HEK293T (cell line): ENCODE data around the gene LURAP1L.

Experiments
- CTCF ChIA-PET: fragments of 350-600 bp; formaldehyde crosslinking; extraction: SDS; loops from one replicate; lab custom pipeline; 2021; ENCODE audit warnings: antibody characterized with exemption, inconsistent platforms; lab: Yijun Ruan, JAX
- POLR2A ChIA-PET: fragments of 350-600 bp; formaldehyde crosslinking; extraction: SDS; loops from one replicate; lab custom pipeline; 2020; ENCODE audit warnings: antibody characterized with exemption, inconsistent platforms; lab: Yijun Ruan, JAX
- DNase-seq: peaks from one replicate; pipeline ENCODE4 v3.0.0; 2012; ENCODE audit warnings: mixed read lengths; ENCODE audit errors: extremely low spot score
- ARNT ChIP-seq: fragments of 450-650 bp; IDR thresholded peaks from 2 replicates; pipeline ENCODE4 v1.6.1; 2017; ENCODE audit warnings: mild to moderate bottlenecking
- BHLHE40 ChIP-seq: fragments of 450-650 bp; IDR thresholded peaks from 2 replicates; pipeline ENCODE4 v1.6.1; 2016; ENCODE audit warnings: mild to moderate bottlenecking, moderate library complexity, borderline replicate concordance
- CTBP1 ChIP-seq: fragments of 450-650 bp; IDR thresholded peaks from 2 replicates; pipeline ENCODE4 v1.6.1; 2016; ENCODE audit warnings: borderline replicate concordance
- ELF4 ChIP-seq: fragments of 450-650 bp; IDR thresholded peaks from 2 replicates; pipeline ENCODE4 v1.6.1; 2017; ENCODE audit warnings: antibody characterized with exemption
- FOXA1 ChIP-seq: fragments of 450-650 bp; IDR thresholded peaks from 2 replicates; pipeline ENCODE4 v1.6.1; 2016; ENCODE audit warnings: mild to moderate bottlenecking
- FOXK2 ChIP-seq: fragments of 450-650 bp; IDR thresholded peaks from 2 replicates; pipeline ENCODE4 v1.6.1; 2016; ENCODE audit warnings: mild to moderate bottlenecking
- FOXM1 ChIP-seq: fragments of 450-650 bp; IDR thresholded peaks from 2 replicates; pipeline ENCODE4 v1.6.1; 2017; ENCODE audit warnings: mild to moderate bottlenecking, borderline replicate concordance
- HDGF ChIP-seq: fragments of 450-650 bp; IDR thresholded peaks from 2 replicates; pipeline ENCODE4 v1.6.1; 2017; ENCODE audit warnings: antibody characterized with exemption, borderline replicate concordance
- L3MBTL2 ChIP-seq: fragments of 450-650 bp; conservative IDR thresholded peaks from 2 replicates; pipeline ENCODE4 v1.6.1; 2016; ENCODE audit warnings: mild to moderate bottlenecking
- LEF1 ChIP-seq: fragments of 450-650 bp; IDR thresholded peaks from 2 replicates; pipeline ENCODE4 v1.6.1; 2017; ENCODE audit warnings: mild to moderate bottlenecking, borderline replicate concordance
- NFRKB ChIP-seq: fragments of 450-650 bp; IDR thresholded peaks from 2 replicates; pipeline ENCODE4 v1.6.1; 2016; ENCODE audit warnings: mild to moderate bottlenecking, moderate library complexity
- SP1 ChIP-seq: fragments of 450-650 bp; IDR thresholded peaks from 2 replicates; pipeline ENCODE4 v1.6.1; 2017
- SUZ12 ChIP-seq: fragments of 450-650 bp; IDR thresholded peaks from 2 replicates; pipeline ENCODE4 v1.6.1; 2016; ENCODE audit warnings: mild to moderate bottlenecking
- TARDBP ChIP-seq: fragments of 450-650 bp; IDR thresholded peaks from 2 replicates; pipeline ENCODE4 v1.6.1; 2016
- ZNF384 ChIP-seq: fragments of 450-650 bp; IDR thresholded peaks from 2 replicates; pipeline ENCODE4 v1.6.1; 2016
- TF ChIP-seq, protein P1 (sequence below): fragments of 450-650 bp; IDR thresholded peaks from 2 replicates; pipeline ENCODE4 v1.6.1; 2016

Gene LURAP1L

GRCh38 chr9:12784461-12785259 is 9.8 kb downstream of the LURAP1L start:
- TF ChIP-seq LEF1: no peak
- no peak for TF ChIP-seq FOXA1
- TF ChIP-seq FOXK2: no peak
- no peak for TF ChIP-seq SUZ12
- no peak for TF ChIP-seq CTBP1
- no peak for TF ChIP-seq SP1
- no peak for TF ChIP-seq TARDBP
- TF ChIP-seq HDGF: no peak
- no peak for TF ChIP-seq NFRKB
- TF ChIP-seq ZNF384: no peak
- TF ChIP-seq L3MBTL2: no peak
- no peak for TF ChIP-seq FOXM1
- ChIA-PET POLR2A (interaction anchor here (1.0 to 1.7 kb wide), 3 partner anchors 9 to 30 kb away, joined by 3 to 8 read pairs (median 5); no protein-coding TSS in a partner anchor), CTCF (interaction anchor here (0.6 to 1.0 kb wide), 3 partner anchors 8 to 221 kb away, joined by 3 to 4 read pairs (median 3); no protein-coding TSS in a partner anchor)
- peak; percentile 6 for DNase-seq

- TF ChIP-seq L3MBTL2 (no peak), HDGF (no peak), FOXM1 (no peak), BHLHE40 (no peak), LEF1 (no peak), CTBP1 (no peak), NFRKB (no peak), SUZ12 (no peak), SP1 (no peak), ZNF384 (no peak), FOXA1 (no peak)
- TF ChIP-seq, protein P1, sequence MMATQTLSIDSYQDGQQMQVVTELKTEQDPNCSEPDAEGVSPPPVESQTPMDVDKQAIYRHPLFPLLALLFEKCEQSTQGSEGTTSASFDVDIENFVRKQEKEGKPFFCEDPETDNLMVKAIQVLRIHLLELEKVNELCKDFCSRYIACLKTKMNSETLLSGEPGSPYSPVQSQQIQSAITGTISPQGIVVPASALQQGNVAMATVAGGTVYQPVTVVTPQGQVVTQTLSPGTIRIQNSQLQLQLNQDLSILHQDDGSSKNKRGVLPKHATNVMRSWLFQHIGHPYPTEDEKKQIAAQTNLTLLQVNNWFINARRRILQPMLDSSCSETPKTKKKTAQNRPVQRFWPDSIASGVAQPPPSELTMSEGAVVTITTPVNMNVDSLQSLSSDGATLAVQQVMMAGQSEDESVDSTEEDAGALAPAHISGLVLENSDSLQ: no peak
- ChIA-PET POLR2A (interaction anchor here (1.0 to 1.7 kb wide), 3 partner anchors 8 to 30 kb away, joined by 3 to 8 read pairs (median 5); no protein-coding TSS in a partner anchor), CTCF (interaction anchor here (1.0 kb wide), 1 partner anchor 9 kb away, joined by 4 read pairs; no protein-coding TSS in a partner anchor)
- DNase-seq: no peak
Measured at GRCh38 chr9:12785260-12785770, 10.5 kb downstream of the LURAP1L start.

GRCh38 chr9:12785941-12786340 is 11.1 kb downstream of the LURAP1L start:
- no peak for DNase-seq
- TF ChIP-seq, protein P1: no peak
- TF ChIP-seq L3MBTL2 (no peak), ELF4 (no peak), FOXK2 (no peak), FOXM1 (no peak), NFRKB (no peak), BHLHE40 (no peak), TARDBP (no peak), CTBP1 (no peak), HDGF (no peak)
- ChIA-PET CTCF (no interaction called here), POLR2A (interaction anchor here (1.2 to 1.7 kb wide), 2 partner anchors 8 to 29 kb away, joined by 5 to 8 read pairs; no protein-coding TSS in a partner anchor)

GRCh38 chr9:12790001-12790400 is 15.2 kb downstream of the LURAP1L start:
- ChIA-PET CTCF (interaction anchor here (0.7 kb wide), 1 partner anchor 82 kb away, joined by 3 read pairs; no protein-coding TSS in a partner anchor), POLR2A (no interaction called here)
- TF ChIP-seq L3MBTL2 (no peak), HDGF (no peak), BHLHE40 (no peak), SUZ12 (no peak), TARDBP (no peak), NFRKB (no peak), SP1 (no peak), ELF4 (no peak), FOXA1 (no peak), FOXM1 (no peak), FOXK2 (no peak), ZNF384 (no peak), CTBP1 (no peak)
- TF ChIP-seq, protein P1: no peak
- DNase-seq: no peak

DNA sequence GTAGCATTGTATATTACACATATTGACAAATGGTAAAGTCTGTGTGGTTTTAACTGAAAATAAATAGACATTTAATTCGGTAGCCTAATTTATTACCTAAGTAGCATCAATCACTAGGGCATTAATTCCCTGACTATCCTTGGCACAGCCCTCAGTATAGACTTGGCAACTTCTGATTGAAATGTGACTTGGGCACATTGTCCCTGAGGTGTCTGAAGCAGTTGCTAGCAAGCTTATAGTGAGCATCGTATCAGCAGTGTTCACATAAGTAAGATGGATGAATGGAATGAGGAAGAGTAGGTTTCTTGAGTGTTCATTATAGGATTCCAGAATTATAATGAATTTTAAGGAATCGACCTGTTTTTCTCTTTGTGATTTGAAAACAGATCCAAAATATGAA is 16.1 kb downstream of the LURAP1L start:
- CTCF ChIA-PET: no interaction called here
- no peak for TF ChIP-seq L3MBTL2
- TF ChIP-seq FOXM1: no peak
- TF ChIP-seq SUZ12: no peak
- no peak for TF ChIP-seq HDGF
- no peak for TF ChIP-seq CTBP1
- no peak for TF ChIP-seq BHLHE40
- no peak for TF ChIP-seq SP1
- no peak for TF ChIP-seq TARDBP
- no peak for TF ChIP-seq FOXK2
- no peak for TF ChIP-seq FOXA1
- no peak for TF ChIP-seq NFRKB
- TF ChIP-seq, protein P1: no peak
- no peak for TF ChIP-seq ARNT
- TF ChIP-seq LEF1: no peak
- no peak for TF ChIP-seq ZNF384
- TF ChIP-seq ELF4: no peak
- POLR2A ChIA-PET: no interaction called here
- DNase-seq: no peak
